NCI-H345 treated with DMSO at 0.1 percent for 48 hours (cell line): ENCODE measurements around the gene SFI1.
"Not testable (repeated sequence)": the region's sequence is repeated elsewhere in the genome, so short reads cannot be mapped to it uniquely, and the experiment has no call there.

Source experiments
- DNase-seq: peaks from one replicate; lab custom pipeline; 2025; ENCODE audit not compliant: unreplicated experiment; lab: John Stamatoyannopoulos, UW

SFI1 gene

GRCh38 chr22:31630331-31631329 is 134.3 kb downstream of the SFI1 start:
- peak; percentile 36 for DNase-seq

- no peak for DNase-seq
Observed at GRCh38 chr22:31631436-31631835, 135.1 kb downstream of the SFI1 start.

GRCh38 chr22:31635638-31636306 is 139.4 kb downstream of the SFI1 start:
- DNase-seq, result no peak

GRCh38 chr22:31637447-31637890 is 141.1 kb downstream of the SFI1 start:
- no peak for DNase-seq

GRCh38 chr22:31637891-31638618 is 141.7 kb downstream of the SFI1 start:
- no peak for DNase-seq

- no peak for DNase-seq
Observed at GRCh38 chr22:31639436-31640039, 143.2 kb downstream of the SFI1 start.

- no peak for DNase-seq
Observed at GRCh38 chr22:31646186-31647019, 150.1 kb downstream of the SFI1 start.

- no peak for DNase-seq
Observed at GRCh38 chr22:31647066-31647465, 150.7 kb downstream of the SFI1 start.

GRCh38 chr22:31647523-31648320 is 151.4 kb downstream of the SFI1 start:
- DNase-seq, result no peak

- no peak for DNase-seq
Observed at GRCh38 chr22:31650391-31650790, 154.1 kb downstream of the SFI1 start.

GRCh38 chr22:31651664-31652063 is 155.3 kb downstream of the SFI1 start:
- DNase-seq, result no peak

GRCh38 chr22:31652088-31652487 is 155.8 kb downstream of the SFI1 start:
- no peak for DNase-seq

- no peak for DNase-seq
Observed at GRCh38 chr22:31652911-31653684, 156.8 kb downstream of the SFI1 start.

- no peak for DNase-seq
Observed at GRCh38 chr22:31653944-31654343, 157.6 kb downstream of the SFI1 start.

GRCh38 chr22:31654408-31654807 is 158.1 kb downstream of the SFI1 start:
- no peak for DNase-seq

GRCh38 chr22:31659246-31659645 is 162.9 kb downstream of the SFI1 start:
- DNase-seq, result no peak

GRCh38 chr22:31660860-31661341 is 164.6 kb downstream of the SFI1 start:
- DNase-seq, result not testable (repeated sequence)
